BE2C (cell line): ENCODE results near the gene TFEB.

Source experiments
- DNase-seq: peaks from one replicate; pipeline ENCODE4 v3.0.0-alpha.2; 2020
- H3K27me3 ChIP-seq: fragments of 250-450 bp; sonication (Bioruptor Pico); 2 replicates; pipeline ENCODE4 v1.5.1; 2020; ENCODE audit warnings: mild to moderate bottlenecking
- H3K36me3 ChIP-seq: fragments of 250-450 bp; sonication (Bioruptor Pico); 2 replicates; pipeline ENCODE4 v1.5.1; 2020; ENCODE audit warnings: mild to moderate bottlenecking
- H3K4me1 ChIP-seq: fragments of 250-450 bp; sonication (Bioruptor Pico); 2 replicates; pipeline ENCODE4 v1.5.1; 2020
- H3K4me3 ChIP-seq: 2 replicates; pipeline ENCODE4 v1.5.1; 2011; ENCODE audit warnings: low read depth, low read length
- H3K9me3 ChIP-seq: fragments of 250-450 bp; sonication (Bioruptor Pico); 2 replicates; pipeline ENCODE4 v1.5.1; 2020
- TF ChIP-seq, protein P1 (sequence below): IDR thresholded peaks from 2 replicates; pipeline ENCODE4 v1.5.1; 2012; ENCODE audit warnings: mild to moderate bottlenecking, low read depth, low read length

TFEB gene

DNA sequence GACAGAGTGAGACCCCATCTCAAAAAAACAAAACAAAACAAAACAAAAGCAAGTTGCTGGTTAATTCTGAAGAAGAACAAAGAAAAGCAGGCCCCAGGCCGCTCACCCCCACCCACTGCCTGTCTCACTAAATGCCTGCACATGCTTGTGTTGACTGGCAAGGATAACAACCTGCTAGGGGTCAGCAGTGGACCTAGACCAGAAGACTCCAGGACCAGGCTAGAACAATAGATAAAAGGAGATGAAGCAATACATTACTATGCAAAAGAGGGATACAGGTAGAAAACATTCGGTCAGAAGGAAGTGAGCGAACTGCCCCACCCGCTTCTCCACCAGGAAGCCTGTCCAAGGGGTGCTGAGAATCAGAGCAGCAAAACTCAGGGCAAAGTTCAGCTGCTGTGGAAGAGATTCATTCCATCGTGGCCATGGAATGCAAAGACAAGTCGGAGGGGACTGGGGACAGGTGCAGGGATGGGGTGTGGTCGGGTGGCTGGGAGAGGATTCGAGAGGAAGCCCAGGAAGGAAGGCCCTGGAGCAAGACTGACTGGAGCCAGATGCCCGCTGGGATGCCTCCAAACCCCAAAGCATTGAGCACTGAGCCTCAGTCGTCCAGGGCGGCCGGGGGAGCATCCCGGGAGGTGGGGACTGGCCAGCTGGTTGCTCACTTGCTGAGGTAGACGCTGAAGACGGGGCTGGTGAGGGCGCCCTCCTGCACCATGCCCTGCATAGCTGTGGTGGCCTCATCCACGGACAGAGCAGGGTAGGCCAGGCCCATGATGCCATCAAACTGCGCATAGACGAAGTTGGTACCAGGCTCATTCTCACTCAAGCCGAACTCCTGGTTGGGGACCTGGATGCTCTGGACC lies 6.5 kb upstream of the TFEB start:
- TF ChIP-seq, protein P1, sequence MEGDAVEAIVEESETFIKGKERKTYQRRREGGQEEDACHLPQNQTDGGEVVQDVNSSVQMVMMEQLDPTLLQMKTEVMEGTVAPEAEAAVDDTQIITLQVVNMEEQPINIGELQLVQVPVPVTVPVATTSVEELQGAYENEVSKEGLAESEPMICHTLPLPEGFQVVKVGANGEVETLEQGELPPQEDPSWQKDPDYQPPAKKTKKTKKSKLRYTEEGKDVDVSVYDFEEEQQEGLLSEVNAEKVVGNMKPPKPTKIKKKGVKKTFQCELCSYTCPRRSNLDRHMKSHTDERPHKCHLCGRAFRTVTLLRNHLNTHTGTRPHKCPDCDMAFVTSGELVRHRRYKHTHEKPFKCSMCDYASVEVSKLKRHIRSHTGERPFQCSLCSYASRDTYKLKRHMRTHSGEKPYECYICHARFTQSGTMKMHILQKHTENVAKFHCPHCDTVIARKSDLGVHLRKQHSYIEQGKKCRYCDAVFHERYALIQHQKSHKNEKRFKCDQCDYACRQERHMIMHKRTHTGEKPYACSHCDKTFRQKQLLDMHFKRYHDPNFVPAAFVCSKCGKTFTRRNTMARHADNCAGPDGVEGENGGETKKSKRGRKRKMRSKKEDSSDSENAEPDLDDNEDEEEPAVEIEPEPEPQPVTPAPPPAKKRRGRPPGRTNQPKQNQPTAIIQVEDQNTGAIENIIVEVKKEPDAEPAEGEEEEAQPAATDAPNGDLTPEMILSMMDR = no peak
- Histone ChIP-seq H3K4me3 (no peak overlapping the region), H3K27me3 (no peaks in the 10 kb centered on the region), H3K4me1 (no peaks in the 10 kb centered on the region), H3K36me3 (no peaks in the 10 kb centered on the region), H3K9me3 (no peaks in the 10 kb centered on the region)
- DNase-seq = no peak

DNA sequence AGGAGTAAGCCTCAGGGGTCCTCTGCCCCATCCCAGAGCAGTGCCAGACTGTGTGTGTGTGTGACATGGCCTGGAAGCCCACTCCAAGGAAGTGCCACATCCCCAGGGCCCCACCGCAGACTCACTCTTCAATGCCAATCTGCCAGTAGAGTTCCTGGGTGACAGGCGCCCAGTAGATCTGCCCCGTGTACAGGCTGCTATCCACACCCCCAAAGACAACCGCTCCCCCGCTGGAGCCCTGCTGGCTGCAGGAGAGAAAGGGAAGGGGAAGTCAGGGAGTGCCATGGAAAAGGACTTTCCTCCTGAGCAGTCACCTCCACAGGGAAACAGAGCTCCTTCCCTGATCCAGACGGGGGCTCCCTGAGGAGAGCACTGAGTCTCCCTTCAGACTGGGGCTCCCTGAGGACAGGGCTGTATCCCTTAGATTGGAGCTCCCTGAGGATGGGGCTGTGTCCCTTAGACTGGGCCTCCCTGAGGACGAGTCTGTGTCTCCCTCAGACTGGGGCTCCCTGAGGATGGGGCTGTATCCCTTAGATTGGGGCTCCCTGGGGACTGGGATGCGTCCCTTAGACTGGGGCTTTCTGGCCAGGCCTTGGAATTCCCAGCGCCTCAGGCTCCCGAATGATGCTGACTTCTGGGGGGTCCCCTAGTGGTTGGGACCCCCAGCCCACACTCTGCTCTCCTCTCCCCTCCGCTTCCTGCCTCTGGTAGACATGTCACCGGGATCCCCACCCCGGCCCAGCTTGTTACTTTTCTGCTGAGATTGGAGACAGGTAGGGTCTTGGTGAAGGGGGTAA lies 5.2 kb upstream of the TFEB start:
- Histone ChIP-seq H3K9me3 (no peaks in the 10 kb centered on the region), H3K4me3 (no peak overlapping the region), H3K27me3 (no peaks in the 10 kb centered on the region), H3K4me1 (peaks cover 4% of the 10 kb centered on the region), H3K36me3 (no peaks in the 10 kb centered on the region)
- TF ChIP-seq, protein P1 = no peak
- no peak for DNase-seq

DNA sequence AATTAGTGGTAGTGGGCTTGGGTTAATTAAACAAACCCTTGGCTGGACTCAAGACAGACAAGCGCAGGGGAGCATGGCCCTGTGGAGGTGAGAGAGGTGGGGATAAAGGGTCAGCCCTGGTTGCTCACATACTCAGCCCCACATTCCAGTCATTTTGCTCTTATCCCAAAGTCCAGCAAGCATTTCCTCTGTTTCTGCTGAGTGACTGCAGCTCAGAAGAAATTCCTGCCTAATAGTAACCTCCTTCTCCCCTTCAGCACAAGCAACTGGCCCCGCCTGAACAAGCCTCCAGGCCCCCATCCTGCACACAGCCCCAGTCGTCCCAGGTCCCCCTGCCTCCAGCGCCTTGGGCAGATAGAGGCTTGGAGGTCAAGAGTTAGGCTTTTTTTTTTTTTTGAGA lies 3.6 kb upstream of the TFEB start:
- Histone ChIP-seq H3K27me3 (no peaks in the 10 kb centered on the region), H3K4me3 (no peak overlapping the region), H3K9me3 (no peaks in the 10 kb centered on the region), H3K4me1 (peaks cover 4% of the 10 kb centered on the region), H3K36me3 (no peaks in the 10 kb centered on the region)
- no peak for DNase-seq
- TF ChIP-seq, protein P1 = no peak

DNA sequence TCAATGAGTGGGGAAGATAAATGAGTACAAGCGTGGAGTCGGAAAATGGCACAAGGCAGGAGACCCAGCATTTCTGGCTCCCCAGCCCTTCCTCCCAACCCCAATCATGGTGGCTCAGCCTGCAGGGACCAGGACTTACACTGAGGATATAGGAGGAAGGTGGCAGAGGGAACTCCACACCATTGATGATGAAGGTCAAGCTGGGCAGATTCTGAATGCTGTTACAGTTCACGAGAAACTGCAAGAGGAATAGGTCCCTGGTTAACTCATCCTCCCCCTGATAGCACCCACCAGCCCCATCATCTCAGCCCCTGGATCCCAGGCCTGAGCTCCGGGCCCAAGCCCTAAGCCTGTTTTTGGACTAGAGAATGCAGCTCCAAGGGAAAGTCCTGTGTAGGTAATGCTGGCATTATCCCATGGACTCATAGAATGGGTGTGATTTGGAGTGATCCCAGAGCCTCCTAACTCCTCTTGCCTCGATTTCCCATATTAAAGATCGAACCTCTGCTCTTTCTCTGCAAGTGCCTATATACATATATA lies 2.3 kb upstream of the TFEB start:
- Histone ChIP-seq H3K9me3 (no peaks in the 10 kb centered on the region), H3K4me1 (peaks cover 7% of the 10 kb centered on the region), H3K4me3 (no peak overlapping the region), H3K36me3 (no peaks in the 10 kb centered on the region), H3K27me3 (no peaks in the 10 kb centered on the region)
- no peak for DNase-seq
- TF ChIP-seq, protein P1 = no peak

DNA sequence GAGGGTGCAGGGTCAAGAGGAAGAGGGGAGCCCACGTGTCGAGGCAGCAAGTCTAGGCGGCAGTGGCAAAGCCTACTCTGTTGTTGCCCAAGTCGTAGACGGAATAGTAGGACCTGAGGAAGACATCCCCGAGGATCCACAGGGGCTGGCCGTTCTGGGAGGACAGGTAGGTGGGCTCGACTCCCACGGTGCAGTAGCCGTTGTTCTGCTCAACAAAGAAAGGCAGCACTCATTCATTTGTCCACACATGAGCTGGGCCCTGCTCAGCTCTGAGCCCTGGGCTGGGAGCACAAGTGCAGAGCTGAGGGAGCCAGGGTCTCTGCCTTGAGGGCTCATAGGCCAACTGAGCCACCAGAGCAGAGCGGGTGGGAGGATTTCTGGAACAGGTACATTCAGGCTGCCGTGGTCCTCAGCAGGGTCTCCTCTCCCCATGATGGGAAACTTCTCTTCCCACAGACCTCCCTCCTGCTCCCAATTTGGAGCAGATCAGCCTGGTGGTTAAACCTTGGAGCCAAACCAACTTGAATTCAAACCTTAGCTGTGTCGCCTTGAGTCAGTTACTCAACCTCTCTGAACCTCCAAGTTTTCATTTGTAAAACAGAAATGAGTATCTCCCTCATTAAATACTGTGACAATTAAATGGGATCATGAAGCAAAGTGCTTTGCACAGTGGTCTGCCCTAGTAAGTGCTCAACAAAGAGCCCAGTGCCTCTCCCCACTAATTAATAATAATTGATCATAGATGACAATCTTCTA lies 1.6 kb upstream of the TFEB start:
- H3K4me1 ChIP-seq = peaks cover 11% of the 10 kb centered on the region
- H3K36me3 ChIP-seq = no peaks in the 10 kb centered on the region
- H3K9me3 ChIP-seq = no peaks in the 10 kb centered on the region
- no peaks in the 10 kb centered on the region for H3K27me3 ChIP-seq
- DNase-seq = no peak
- no peak overlapping the region for H3K4me3 ChIP-seq
- TF ChIP-seq, protein P1 = no peak
